Measurements from ENCODE around the gene AGER.
A peak's percentile ranks its signal among the peaks of the same experiment; 100 is the strongest.
"Not testable (repeated sequence)": the region's sequence is repeated elsewhere in the genome, so short reads cannot be mapped to it uniquely, and the experiment has no call there.

The AGER gene

GRCh38 chr6:32189069-32189741 lies 5.2 kb upstream of the AGER start:
- TF ChIP-seq, protein P1, sequence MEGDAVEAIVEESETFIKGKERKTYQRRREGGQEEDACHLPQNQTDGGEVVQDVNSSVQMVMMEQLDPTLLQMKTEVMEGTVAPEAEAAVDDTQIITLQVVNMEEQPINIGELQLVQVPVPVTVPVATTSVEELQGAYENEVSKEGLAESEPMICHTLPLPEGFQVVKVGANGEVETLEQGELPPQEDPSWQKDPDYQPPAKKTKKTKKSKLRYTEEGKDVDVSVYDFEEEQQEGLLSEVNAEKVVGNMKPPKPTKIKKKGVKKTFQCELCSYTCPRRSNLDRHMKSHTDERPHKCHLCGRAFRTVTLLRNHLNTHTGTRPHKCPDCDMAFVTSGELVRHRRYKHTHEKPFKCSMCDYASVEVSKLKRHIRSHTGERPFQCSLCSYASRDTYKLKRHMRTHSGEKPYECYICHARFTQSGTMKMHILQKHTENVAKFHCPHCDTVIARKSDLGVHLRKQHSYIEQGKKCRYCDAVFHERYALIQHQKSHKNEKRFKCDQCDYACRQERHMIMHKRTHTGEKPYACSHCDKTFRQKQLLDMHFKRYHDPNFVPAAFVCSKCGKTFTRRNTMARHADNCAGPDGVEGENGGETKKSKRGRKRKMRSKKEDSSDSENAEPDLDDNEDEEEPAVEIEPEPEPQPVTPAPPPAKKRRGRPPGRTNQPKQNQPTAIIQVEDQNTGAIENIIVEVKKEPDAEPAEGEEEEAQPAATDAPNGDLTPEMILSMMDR (conservative IDR thresholded peaks at IDR 0.05; ENCODE audit: low read depth, low read length): no peak
- DNase-seq (ENCODE audit: low read depth): no peak
- peak overlapping the region; percentile 68 for H3K4me3 ChIP-seq (ENCODE audit: low read length)

DNA sequence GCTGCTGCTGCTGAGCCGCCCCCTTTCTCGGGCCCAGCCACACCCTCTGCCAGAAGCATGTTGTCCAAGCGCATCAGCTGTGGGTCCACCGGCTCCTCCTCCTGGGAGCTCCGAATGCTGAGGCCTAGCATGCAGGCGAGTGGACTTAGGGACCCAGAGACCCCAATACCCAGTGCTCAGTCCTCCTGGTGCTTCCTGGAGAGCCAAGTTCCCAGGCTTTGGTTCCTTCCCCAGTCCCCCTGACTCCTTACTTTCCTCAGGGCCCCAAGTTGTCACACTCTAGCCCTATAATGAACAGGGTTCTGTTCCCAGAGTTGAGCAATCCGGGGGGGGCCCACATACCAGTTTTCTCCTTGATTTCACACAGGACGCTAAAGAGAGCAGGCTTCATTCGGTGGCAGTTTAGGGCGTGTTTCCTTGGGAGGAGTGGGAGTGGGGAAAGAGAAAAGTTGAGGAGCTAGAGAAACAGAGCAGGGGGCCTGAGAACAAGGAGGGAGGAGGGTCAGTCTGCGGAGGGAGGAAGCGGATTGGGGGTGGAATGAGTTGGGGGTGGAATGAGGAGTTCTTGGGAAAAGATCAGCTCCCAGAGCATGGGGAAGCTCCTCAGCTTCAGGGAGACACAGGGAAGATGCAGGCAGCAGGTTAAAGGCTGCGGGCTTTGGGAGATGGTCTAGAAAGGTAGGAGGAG lies 4.5 kb upstream of the AGER start:
- peak overlapping the region; percentile 68 for H3K4me3 ChIP-seq (ENCODE audit: low read length)
- TF ChIP-seq, protein P1 (conservative IDR thresholded peaks at IDR 0.05; ENCODE audit: low read depth, low read length): no peak
- DNase-seq (ENCODE audit: low read depth): no peak

GRCh38 chr6:32187725-32188380 lies 3.8 kb upstream of the AGER start:
- DNase-seq (ENCODE audit: low read depth); H3K4me3 ChIP-seq (ENCODE audit: low read length): not testable (repeated sequence)

DNA sequence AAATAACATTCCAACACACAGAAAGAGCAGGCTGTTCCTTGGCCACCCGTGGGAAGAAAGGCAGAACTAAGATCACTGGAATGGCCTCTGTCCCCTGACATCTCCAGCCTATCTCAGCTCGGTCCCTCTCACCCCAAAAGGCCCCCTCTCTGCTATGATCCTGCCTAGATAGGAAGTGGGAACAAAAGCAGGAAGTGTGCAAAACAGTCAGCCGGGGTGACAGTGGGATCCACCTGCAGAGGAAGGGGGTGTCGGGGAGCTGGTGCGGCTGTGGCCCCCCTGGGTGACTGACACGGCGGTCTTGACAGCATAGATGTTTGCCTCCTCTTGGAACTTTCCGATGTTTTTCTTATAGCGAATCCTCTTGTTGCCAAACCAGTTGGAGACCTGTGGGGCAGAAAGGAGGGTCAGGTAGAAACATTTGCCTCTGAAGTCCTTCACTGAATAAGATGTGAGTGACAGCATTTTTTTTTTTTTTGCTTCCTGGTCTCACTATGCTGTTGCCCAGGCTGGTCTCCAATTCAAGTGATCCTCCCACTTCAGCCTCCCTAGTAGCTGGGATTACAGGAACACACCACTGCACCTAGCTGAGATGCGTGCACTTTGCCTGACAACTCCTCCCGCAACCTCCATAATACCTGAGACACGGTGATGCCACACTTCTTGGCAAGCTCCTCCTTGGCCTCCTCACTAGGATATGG lies 3.1 kb upstream of the AGER start:
- no peak for DNase-seq (ENCODE audit: low read depth)
- H3K4me3 ChIP-seq (ENCODE audit: low read length): no peak overlapping the region
- TF ChIP-seq, protein P1 (conservative IDR thresholded peaks at IDR 0.05; ENCODE audit: low read depth, low read length): no peak

DNA sequence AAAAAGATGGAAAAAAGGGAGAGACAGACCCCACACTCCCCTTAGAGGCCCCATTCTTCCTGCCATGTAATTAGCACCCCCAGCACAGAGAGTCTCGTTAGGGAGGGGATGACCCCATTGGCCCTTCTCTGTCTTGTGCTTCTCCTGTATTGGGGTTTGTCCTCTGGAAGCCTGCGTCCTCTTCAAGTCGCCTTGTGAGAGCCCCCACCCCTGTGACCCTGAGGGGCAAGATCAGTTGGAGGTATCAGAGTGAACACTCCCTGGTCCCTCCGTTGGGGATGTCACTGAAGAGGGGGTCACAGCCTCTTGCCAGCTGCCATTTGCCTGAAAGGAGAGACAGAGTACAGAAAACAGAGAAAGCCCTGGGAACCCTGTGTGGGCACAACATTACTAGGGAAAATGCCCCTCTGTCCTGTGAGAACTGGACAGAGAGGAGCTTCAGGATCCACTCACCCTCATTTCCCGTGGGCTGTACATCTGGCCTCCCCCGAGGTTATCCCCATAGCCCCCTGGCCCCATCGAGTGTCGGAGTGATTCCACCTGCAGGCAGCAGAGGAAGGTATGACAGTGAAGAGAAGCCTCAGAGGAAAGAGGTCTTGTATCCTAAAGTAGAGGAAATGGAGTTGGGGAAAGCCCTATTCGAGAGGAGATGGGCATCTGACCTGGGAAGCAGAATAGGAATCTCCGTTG lies 2.2 kb upstream of the AGER start:
- not testable (repeated sequence) for DNase-seq (ENCODE audit: low read depth); H3K4me3 ChIP-seq (ENCODE audit: low read length)

GRCh38 chr6:32185681-32186131 lies 1.7 kb upstream of the AGER start:
- not testable (repeated sequence) for H3K4me3 ChIP-seq (ENCODE audit: low read length); DNase-seq (ENCODE audit: low read depth)

GRCh38 chr6:32183483-32184083 lies 470 bp downstream of the AGER start:
- no peak for DNase-seq (ENCODE audit: low read depth)
- no peak overlapping the region for H3K4me3 ChIP-seq (ENCODE audit: low read length)

More at GRCh38 chr6:32183483-32184083, 470 bp downstream of the AGER start:
- TF ChIP-seq, protein P1 (conservative IDR thresholded peaks at IDR 0.05; ENCODE audit: low read depth, low read length): no peak

All from retinal pigment epithelial cell (primary cell).